NB4 (cell line): ENCODE results near the gene NXPH2.

ENCODE experiments used
- CTCF ChIP-seq: IDR thresholded peaks from one replicate; pipeline ENCODE4 v1.5.1; 2012; ENCODE audit warnings: low read depth, low read length
- POLR2A ChIP-seq: IDR thresholded peaks from 2 replicates; pipeline ENCODE4 v1.6.1; 2011; ENCODE audit warnings: mild to moderate bottlenecking; ENCODE audit not compliant: insufficient read length; ENCODE audit errors: extremely low read depth

GRCh38 chr2:138767101-138767500 lies 13.1 kb downstream of the NXPH2 start:
- TF ChIP-seq CTCF, result no peak
- TF ChIP-seq POLR2A, result no peak
